ENCODE results near the gene SSH2. TPM values are rescaled to one million over a fixed set of nuclear protein-coding genes. Genes with fewer than 3 reads are reported as not detected.

Gene SSH2
- total RNA-seq, 1 experiment from 2014 or later: 14.6 TPM

- H3K27ac Mint-ChIP-seq: no peak overlapping the region
- H3K27me3 Mint-ChIP-seq (ENCODE audit: low read depth): no peaks in the 10 kb centered on the region
Observed at GRCh38 chr17:29837531-29837930, 92.5 kb downstream of the SSH2 start.

More at GRCh38 chr17:29837531-29837930, 92.5 kb downstream of the SSH2 start:
- Mint-ChIP-seq H3K4me1 (peaks cover 6 to 7% of the 10 kb centered on the region in 2 experiments), H3K4me3 (no peak overlapping the region), H3K9me3 (no peaks in the 10 kb centered on the region), H3K36me3 (ENCODE audit: insufficient read depth in 1 of 3, low read depth in 3 of 3) (no peaks in the 10 kb centered on the region)
- Histone ChIP-seq H3K4ac (ENCODE audit: low read depth, low read length) (no peak overlapping the region), H2BK20ac (ENCODE audit: low read depth, low read length, poor library complexity, severe bottlenecking) (no peak overlapping the region), H2BK120ac (ENCODE audit: low read depth, low read length, poor library complexity, severe bottlenecking) (no peak overlapping the region), H3K79me1 (ENCODE audit: insufficient read depth, low read depth, low read length, poor library complexity, severe bottlenecking) (no peaks in the 10 kb centered on the region), H3K79me2 (ENCODE audit: insufficient read depth, low read length) (no peaks in the 10 kb centered on the region), H3K14ac (ENCODE audit: insufficient read depth, low read length) (no peak overlapping the region), H3K4me1 (ENCODE audit: insufficient read depth, low read length) (peaks cover 3% of the 10 kb centered on the region; the same call in 1 of the 2 replicates), H3K23ac (ENCODE audit: insufficient read length, low read depth, low read length) (no peak overlapping the region), H3K4me2 (ENCODE audit: insufficient read depth, insufficient read length, low read length) (no peak overlapping the region), H4K91ac (ENCODE audit: insufficient read length, low read depth, low read length) (no peak overlapping the region), H3K9me3 (ENCODE audit: control insufficient read depth, low read depth, low read length) (no peaks in the 10 kb centered on the region), H2BK15ac (ENCODE audit: low read depth, low read length) (no peak overlapping the region), H3K27me3 (ENCODE audit: insufficient read depth, low read length) (no peaks in the 10 kb centered on the region), H3T11ph (ENCODE audit: low read length) (no peak overlapping the region), H2BK12ac (ENCODE audit: insufficient read length, low read depth, low read length) (no peak overlapping the region), H3K9ac (ENCODE audit: extremely low read depth, insufficient read length, low read length) (no peak overlapping the region), H2AK5ac (ENCODE audit: insufficient read length, low read length) (no peak overlapping the region), H4K5ac (ENCODE audit: insufficient read length, low read depth, low read length) (no peak overlapping the region), H3K18ac (ENCODE audit: insufficient read length, low read depth, low read length) (no peak overlapping the region), H3K27ac (ENCODE audit: insufficient read length, low read depth, low read length) (no peak overlapping the region), H2AFZ (ENCODE audit: low read length) (no peak overlapping the region), H4K8ac (replicated peaks; ENCODE audit: insufficient read length, low read depth, low read length) (no peak overlapping the region), H3K56ac (ENCODE audit: insufficient read length, low read depth, low read length) (no peak overlapping the region), H3K23me2 (ENCODE audit: insufficient read length, low read depth, low read length, poor library complexity, severe bottlenecking) (no peaks in the 10 kb centered on the region), H4K20me1 (ENCODE audit: control insufficient read depth, insufficient read depth, insufficient read length) (no peaks in the 10 kb centered on the region), H2BK5ac (ENCODE audit: insufficient read length, low read length) (no peak overlapping the region)
- no peak for DNase-seq
- no CpG with 5 or more reads among the region's 7 CpGs for WGBS (ENCODE audit: extremely low coverage, insufficient read length, low lambda C conversion rate)
- TF ChIP-seq CTCF (conservative IDR thresholded peaks at IDR 0.05): no peak

Measured in H9 (cell line).